HG03280 (cell line): ENCODE data around the gene ANXA2.
"Not testable (repeated sequence)": the region's sequence is repeated elsewhere in the genome, so short reads cannot be mapped to it uniquely, and the experiment has no call there.

Experiments used
- ATAC-seq: cut with Tn5 transposase; IDR thresholded peaks from one replicate; pipeline ENCODE4 v1.9.1; 2021; ENCODE audit warnings: mild to moderate bottlenecking, moderate library complexity; ENCODE audit not compliant: unreplicated experiment

The ANXA2 gene

DNA sequence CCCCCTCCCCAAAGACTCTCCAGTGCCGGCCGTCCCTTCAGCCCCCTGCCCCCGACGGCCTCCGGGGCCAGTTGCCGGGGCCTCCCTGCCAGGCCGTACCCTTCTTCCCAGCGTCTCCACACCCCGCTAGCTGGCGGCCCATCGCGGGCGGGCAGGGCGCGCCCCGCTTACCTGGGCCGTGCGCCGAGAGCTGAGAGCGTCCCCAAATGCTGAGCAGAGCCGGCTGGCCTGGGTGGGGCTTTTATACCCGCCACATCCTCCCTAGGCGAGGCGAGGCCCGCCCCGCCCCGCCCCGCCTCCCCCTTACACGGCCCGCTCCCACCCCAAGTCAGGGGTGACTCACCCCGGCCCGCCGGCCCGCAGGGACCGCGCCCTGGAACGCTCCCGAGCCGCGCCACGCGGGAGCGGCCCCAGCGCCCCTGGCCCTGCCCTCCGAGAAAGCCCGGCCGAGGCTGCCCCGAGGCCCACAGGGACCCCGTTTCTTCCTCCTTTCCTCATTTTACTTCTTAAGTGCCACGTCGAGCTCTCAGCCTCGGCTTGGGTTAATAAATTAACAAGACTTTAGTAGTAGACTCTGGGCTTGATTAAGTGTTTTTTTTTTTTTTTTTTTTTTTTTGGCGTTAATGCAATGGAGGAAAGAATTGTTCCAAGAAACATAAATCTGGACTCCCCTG lies at the start of gene ANXA2:
Gene ANXA2, minus strand, starts transcription at position 215 of the 674 bp plus-strand sequence. CDS start 11,911 bp downstream, outside the sequence.
- ATAC-seq, result peak; percentile 69

DNA sequence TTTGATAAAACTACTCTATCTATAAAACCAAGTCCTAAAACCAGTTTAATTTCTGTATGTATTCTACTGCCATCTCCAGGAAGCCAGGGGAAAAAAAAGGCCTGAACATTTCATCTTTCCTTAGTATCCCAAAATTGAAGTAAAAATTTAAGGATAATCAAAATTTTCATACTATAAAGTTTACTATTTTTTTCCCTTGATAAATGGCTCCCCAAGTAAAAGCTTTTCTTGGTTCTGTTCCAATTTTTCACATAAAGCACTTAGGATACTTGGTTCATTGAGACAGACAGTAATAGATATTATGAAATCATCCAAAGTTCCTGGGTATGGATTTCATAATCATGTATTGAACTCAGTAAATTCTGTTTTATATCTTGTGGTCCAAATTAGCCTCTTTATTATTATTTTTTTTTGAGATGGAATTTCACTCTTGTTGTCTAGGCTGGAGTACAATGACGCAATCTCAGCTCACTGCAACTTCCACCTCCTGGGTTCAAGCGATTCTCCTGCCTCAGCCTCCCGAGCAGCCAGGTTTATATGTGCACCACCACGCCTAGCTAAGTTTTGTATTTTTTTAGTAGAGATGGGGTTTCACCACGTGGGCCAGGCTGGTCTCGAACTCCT lies 46.6 kb upstream of the ANXA2 start:
- ATAC-seq, result no peak

DNA sequence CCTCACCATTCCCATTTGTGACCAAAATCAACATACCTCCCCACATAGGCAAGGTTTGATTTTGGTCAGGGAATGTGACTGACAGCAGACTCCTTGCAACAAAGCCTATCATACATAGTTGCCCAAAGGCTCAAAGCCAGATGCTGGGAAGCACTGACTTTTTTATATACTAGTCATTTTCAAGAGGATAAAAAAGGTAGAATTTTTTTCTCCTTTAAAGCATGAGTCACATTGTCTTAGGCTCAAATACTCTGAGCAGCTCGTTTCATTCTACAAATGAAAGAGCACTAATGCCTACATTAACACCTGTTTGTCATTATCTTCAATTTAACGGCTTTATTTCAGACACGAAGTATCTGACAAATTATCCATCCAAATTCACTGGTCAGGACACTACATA lies 45.0 kb upstream of the ANXA2 start:
- ATAC-seq, result no peak

DNA sequence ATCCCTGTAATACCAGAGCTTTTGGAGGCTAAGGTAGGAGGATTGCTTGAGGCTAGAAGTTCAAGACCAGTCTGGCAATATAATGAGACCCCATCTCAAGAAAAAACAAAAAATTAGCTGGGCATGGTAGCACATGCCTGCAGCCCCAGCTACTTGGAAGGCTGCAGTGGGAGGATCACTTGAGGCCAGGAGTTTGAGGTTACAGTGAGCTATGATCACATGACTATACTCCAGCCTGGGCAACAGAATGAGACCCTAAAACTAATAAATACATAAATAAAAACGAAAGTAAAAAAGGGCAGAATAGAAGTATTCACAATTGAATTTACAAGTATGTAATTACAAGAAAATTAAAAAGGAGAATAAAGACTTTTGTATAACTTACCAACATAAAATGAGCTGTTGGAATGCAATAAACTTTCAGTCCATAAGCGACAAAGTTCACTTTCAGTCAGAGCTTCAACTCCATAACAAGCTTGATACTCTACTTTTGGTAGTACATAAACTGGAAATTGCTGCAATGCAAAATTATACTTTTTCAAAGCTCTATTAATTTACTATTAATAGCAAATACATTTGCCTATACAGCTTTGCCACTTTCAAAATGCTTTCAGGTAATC lies 44.4 kb upstream of the ANXA2 start:
- ATAC-seq, result no peak

DNA sequence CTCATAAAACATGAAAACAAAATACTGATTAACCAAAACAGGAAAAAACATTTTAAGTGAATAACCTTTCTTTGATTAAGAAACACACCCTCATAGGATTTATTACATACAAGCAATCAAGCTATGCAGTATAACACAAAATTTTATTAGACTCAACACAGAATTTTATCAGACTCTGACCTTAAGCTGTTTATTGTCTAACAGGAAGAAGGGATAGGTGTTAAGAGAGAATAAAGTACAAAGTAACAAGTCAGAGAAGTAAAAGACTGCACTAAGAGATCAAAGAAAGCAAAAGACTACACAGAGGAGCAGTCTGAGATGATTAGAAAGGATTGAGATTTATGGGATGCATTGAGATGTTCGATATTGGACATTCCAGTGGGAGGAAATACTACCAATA lies 43.5 kb upstream of the ANXA2 start:
- ATAC-seq, result no peak

DNA sequence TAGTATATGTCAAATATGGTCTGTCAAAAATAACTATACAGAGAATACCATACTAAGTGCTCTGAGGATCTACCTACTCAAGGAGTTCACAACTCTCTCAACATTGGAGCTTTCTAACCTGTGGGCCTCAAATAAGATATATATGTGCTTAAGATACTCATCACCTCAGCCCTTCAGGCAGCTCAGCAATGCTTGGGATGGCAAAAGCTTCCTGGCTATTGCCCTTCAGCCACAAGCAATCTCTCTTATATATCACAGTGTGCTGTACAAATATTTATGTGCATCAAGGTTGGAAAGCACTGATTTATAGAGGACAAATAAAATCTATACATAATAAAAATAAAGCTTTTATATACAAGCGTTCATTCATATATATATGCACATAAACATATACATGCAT lies 40.9 kb upstream of the ANXA2 start:
- no peak for ATAC-seq

DNA sequence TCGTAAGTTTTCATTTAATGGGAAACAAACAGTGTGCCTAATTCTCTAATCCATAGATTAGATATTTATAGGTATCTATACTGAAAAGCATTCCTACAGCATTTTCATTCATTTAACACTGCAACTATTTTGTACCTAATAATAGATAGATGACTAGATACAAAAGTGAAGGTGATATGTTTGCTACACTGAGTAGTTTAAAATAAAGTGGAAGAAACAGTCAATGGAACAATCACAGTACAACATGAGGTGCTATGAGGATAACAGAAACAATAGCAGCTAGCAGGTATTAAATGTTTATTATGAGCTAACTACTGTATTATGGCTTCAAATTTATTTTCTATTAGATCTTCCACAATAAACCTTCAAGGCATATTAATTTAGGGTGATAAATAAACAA lies 31.1 kb upstream of the ANXA2 start:
- ATAC-seq, result no peak

DNA sequence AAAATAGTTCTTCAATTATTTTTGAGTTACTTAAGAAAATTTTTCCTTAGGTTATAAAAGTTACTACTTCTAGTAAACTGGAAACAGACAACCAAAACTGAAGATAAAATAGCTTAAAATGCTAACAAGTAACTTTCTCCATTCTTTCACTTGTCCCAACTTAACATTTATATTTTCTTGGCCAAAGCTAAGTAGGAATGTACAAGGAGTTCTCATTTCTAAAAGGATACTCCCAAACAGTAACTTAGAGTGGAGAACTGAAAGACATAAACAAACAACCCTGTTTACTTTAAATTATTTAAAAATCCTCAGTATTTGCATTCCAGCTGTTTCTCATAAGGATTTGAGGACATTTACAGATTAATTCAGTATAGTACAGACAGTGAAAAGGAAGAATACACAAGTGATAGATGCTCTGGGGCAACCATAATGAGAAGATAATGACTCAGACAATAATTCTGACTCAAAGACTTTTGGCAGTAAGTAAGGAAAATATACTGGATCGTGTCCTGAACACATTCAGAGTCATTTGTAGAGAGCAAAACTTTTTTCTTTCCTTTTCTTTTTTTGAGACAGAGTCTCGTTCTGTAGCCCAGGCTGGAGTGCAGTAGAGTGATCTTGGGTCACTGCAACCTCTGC lies 29.2 kb upstream of the ANXA2 start:
- ATAC-seq, result no peak

DNA sequence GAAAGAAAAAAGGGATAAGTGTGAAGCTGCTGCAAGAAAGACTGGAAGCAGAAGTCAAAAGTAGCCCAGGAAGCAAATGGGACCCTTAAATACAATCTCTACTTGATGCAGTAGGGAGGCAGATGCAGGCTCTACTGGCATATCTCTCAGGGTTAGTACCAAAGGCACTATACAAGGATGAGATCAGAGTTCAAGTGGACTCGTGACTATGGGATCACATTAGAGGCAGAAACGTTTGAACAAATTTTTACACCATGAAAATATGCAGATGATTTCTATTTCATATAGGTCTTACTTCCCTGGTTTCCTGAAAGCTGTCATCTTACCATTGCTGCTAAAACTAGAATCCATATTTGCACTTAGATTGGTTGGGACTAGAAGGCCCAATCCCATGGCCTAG lies 27.7 kb upstream of the ANXA2 start:
- no peak for ATAC-seq

DNA sequence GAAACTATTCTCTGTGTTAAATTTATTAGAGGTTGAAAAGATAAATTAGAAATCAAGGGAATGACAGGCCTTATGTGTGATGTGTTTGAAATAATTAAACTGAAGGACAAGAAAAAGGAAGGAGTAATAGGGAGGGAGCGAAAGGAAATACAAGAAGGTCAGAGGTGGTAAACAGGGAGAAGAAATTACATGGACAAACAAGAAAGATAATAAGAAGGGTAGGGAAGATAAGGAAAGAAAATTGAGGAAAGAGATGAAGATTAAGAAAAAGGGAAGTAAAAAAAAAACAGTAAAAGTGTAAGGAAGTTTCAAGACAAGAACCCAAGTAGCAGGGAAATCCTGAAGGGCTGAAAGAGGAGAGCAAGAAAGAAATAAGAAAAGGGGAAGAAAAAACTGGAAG lies 26.2 kb upstream of the ANXA2 start:
- no peak for ATAC-seq

DNA sequence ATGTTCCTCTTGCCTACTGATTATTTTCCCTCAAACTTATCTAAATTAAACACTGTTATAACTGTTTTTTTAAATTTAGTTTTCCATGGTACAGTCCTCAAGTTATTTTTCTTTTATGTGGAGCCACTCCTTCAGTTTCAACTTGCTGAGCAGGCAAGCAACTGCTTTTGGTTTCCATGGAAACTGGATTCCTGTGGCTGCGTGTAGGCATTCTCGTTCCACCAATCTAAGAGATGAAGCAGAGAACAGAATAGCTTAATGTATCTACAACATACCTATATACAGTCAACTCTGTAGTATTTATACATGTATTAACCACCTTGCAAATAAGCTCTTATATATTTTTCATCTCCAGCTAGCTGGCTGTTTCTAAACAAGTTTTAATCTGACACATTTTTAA lies 25.8 kb upstream of the ANXA2 start:
- no peak for ATAC-seq

DNA sequence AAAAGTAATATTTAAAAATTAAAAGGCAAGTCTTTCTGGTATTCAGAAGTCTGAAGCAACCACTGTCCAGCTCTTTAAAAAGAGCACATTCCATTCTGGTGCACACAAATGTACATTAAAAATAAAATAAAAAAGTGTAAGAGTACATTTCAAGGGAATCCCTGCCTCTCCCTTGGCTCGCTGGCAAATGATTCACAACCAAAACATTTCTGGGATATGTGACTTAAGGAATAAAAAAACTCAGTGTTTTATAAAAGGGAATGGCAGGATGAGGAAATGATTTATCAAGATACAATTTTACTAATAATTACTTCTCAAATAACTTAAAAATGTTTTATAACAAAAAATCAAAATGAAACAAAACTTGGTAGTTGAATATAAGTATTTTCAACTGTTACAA lies 23.8 kb upstream of the ANXA2 start:
- ATAC-seq, result no peak

DNA sequence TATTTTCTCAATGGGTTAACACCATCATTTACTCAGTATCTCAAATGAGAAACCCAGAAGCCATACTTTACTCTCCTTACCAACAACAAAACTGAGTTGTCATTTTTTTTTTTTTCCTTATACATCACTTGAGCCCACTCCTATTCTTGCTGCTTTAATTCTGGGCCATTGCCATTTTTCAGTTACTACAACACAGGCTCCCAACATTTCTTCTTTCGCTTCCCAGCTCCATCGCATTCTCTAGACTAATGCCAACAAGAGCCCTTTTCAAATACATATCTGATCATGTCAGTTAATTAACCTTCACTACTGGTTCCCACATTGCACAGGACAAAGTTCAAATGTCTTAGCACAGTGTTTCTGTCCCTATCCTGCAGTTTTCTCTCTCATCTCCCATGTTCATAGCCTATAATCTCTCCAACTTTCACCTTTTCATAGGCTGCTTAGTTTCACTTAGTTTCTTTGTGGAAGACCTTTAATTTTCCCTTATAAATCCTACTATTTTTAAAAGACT lies 22.5 kb upstream of the ANXA2 start:
- ATAC-seq, result no peak

DNA sequence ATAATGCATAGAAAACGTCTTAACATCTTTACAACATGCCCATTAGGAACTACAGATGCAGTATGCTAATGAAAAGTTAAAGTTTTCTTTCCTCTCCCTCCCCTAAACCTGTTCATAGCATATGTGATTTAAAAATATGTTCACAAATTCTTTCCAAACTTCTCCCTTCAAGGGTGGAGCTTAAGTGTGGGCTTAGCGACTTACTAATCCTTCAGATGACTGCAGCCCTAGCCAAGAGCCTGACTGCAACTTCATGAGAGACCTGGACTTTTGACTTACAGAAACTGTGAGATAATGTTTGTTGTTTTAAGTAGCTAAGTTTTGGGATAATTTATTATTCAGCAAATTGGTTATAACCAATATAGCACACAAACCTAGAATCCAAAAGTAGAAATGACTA lies 22.0 kb upstream of the ANXA2 start:
- ATAC-seq, result no peak

DNA sequence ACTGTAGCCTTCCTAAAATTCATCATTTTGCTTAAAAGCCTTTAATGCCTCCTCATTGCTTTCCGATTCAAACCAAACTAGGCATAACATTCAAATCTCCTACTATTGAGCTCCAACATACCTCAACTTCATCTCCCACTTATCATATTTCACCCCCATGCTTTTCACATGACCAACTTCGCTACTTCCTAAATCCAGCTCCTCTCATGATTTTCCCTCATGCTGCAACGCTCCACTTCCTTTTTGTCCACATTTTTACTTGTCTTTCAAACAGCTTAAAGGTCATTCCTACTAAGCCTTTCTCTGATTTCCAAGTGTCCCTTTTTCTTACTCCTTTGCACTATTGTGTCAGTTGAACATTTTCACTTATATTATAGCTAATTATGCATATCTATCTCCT lies 20.3 kb upstream of the ANXA2 start:
- no peak for ATAC-seq

DNA sequence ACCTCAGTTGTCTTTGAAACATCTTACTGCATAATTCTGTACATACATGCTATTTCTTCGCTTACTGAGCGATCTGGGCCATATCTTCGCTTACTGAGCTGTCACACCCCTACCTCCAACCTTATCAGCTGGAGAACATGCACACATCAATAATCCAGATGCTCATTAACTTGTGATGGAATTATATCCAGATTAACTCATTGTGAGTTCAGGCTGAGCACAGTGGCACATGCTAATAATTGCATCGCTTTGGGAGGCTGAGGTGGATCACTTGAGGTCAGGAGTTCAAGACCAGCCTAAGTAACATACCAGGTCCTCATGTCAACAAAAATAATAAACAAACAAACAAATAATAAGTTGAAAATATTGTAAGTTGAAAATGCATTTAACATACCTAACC lies 19.3 kb upstream of the ANXA2 start:
- ATAC-seq, result no peak

DNA sequence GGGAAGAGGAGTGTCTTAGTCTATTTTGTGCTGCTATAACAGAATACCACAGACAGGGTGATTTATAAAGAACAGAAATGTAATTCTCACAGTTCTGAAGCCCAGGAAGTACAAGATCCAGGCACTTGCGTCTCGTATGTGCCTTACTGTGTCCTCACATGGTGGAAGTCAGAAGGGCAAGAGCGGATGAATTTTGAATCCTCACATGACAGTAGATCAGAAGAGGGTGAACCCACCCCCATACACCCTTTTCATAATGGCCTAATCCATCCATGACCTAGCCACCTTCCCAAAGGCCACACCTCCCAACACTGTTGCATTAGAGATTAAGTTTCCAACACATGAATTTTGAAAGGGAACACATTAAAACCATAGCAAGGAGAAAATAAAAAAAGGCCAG lies 18.7 kb upstream of the ANXA2 start:
- no peak for ATAC-seq

DNA sequence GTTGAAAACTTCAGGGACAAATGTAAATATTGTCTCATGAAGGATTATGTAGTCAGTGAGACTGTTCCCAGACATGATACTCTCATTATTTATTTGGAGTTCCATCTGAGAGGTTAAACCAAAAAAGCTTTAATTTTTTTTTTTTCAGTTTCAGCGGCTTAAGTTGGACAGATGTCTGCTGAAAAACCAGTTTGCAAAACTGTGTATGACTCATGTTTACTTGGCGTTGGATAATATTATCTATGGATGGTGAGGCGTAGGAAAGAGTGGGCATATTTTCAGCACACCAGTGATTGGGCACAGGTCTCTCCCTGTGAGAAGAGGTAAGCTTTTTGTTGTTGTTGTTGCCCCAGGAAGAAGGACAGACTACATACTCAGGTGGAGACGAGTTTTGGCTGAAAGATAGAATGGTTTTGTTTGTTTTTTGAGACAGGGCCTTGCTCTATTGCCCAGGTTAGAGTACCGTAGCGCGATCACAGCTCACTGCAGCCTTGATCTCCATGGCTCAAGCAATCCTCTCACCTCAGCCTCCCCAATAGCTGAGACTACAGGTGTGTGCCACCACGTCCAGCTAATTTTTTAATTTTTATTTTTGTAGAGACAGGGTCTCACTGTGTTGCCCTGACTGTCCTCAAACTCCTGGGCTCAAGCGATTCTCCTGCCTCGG lies 16.4 kb upstream of the ANXA2 start:
- no peak for ATAC-seq

DNA sequence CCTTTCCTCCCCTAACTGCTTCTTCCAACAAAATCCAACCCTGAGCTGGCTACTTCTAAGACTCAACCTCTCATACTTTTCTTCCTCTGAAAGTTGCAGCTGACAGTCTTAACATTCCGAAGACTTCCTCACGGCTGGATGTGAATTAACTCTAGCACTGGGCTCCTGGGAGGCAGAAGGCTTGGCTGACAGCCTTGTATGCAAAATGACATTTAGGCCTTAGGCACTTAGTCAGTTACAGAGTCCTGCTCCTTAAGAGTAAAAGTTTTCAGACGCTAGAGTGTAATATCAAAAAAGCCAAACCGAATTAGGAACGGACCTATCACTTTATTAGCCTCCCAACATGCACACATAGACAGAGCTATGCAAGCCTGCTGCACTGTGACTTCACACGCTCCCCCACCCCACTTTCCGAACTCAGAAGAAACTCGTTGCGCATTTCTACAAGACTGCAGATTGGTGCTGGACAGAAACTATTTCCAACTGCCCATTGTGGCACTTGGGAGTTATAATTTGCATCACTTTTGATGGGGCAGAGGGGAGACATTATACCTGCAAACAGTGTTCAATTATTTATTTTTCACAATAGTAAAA lies 15.5 kb upstream of the ANXA2 start:
- no peak for ATAC-seq

DNA sequence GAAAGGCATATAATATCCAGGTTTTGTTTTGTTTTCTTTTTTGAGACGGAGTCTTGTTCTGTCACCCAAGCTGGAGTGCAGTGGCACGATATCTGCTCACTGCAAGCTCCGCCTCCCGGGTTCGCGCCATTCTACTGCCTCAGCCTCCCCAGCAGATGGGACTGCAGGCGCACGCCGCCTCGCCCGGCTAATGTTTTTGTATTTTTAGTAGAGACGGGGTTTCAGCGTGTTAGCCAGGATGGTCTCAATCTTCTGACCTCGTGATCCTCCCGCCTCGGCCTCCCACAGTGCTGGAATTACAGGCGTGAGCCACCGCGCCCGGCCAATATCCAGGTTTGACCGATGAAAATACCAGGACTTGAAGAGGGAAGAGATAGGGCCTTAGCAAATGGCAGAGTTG lies 15.0 kb upstream of the ANXA2 start:
- ATAC-seq, result not testable (repeated sequence)
